GM18907 (cell line): ENCODE data around the gene OR51A2.
"Not testable (repeated sequence)": the region's sequence is repeated elsewhere in the genome, so short reads cannot be mapped to it uniquely, and the experiment has no call there.

ENCODE experiments used
- ATAC-seq: cut with Tn5 transposase; IDR thresholded peaks from one replicate; pipeline ENCODE4 v1.9.1; 2021; ENCODE audit warnings: mild to moderate bottlenecking, moderate library complexity; ENCODE audit not compliant: unreplicated experiment

OR51A2 gene, protein sequence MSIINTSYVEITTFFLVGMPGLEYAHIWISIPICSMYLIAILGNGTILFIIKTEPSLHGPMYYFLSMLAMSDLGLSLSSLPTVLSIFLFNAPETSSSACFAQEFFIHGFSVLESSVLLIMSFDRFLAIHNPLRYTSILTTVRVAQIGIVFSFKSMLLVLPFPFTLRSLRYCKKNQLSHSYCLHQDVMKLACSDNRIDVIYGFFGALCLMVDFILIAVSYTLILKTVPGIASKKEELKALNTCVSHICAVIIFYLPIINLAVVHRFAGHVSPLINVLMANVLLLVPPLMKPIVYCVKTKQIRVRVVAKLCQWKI

DNA sequence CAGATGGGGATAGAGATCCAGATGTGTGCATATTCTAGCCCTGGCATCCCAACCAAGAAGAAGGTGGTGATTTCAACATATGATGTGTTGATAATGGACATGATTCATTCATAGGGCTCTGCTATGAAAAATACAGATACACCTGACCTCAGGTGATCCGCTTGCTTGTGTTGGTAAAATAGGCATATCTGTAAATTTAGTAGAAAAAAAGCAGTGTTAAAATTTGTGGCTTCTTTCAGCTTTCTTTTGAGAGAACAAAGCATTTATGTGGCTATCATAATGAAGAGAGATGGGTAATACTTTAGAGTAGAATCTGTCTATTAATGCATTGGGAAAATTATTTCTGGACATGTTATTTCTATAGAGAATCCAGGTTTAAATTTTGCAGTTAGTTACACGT is at the start of gene OR51A2:
OR51A2 (minus strand) TSS at position 101 of the 400 bp plus-strand sequence; CDS start at position 101, 0 bp downstream.
- ATAC-seq = not testable (repeated sequence)

- peak; percentile 65 for ATAC-seq
Observed at GRCh38 chr11:5004424-5005274, 49.1 kb upstream of the OR51A2 start.

DNA sequence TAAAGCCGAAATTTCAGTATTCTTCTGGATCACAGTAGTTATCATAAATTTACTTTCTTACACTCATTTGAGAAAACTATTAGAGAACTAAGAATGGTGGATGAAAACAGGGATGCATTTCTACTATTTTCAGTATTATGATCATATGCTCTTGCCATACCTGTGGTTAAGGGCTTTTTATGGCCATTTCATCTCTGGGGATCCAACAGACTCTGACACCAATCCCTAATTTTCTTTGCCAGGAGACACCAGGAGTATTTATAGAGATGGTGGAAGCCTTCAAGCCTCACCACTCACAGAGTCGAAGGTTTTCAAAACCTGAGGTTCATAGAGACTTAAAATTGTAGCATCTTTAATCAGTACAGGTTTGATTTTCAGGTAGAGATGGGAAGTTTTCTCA is 39.0 kb upstream of the OR51A2 start, which contains the start of gene OR51L1:
OR51L1 (plus strand) TSS at position 301 of the 400 bp plus-strand sequence. CDS start 4,132 bp downstream, outside the sequence.
- ATAC-seq = no peak

DNA sequence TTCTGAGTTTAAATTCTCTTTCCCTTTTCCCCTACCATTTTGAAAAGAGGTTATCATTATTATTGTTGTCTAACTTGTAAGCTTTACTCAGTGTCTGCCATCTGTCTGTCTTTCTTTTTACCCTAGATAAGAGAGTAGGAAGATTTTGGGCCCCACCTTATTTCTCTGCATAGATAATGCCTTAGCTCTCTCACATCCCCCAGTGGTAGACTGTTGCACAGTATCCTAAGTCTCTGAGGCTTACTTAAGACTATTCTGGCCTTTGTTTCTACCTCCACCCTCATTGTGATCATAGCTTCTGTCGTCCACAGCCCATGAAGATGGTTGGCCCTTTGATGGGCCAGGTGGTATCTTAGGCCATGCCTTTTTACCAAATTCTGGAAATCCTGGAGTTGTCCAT is 35.5 kb upstream of the OR51A2 start:
- ATAC-seq = no peak

- ATAC-seq = no peak
Observed at GRCh38 chr11:4983841-4984240, 28.3 kb upstream of the OR51A2 start.

DNA sequence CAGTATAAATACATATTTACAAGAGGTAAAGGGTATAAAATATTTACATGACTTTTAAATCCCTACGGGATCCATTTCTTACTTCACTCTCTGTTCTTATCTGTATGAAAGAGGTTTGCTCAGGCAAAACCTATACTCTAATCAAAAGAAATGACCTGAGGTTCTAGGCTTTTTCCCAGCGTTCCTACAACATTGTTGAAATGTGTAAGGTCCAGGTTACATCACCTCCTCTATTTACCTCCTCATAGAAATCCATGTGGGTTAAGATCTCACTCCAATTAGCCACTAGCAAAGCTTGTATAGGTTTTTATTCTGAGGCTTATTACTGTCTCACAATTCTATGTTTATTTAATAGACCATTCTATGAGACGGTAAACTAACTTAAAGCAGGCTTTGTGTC is 27.2 kb upstream of the OR51A2 start:
- no peak for ATAC-seq

DNA sequence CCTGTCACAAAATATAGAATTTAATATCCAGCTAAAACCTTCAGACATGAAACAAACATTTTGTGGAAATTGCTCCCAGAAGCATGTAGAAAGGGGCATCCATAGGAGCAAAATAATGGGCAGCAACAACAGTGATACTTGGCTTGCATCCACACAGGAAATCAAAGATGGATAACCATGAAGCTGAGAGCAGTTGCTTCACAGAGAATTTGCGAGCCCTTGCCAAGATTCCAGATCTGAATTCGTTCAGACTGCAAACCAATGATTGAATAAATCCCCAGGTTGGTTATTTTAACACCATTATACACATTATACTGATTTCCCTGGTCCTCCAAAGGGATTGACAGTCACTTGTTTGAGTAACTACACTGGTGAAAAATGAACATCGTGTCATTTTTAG is 23.5 kb upstream of the OR51A2 start:
- ATAC-seq = no peak

DNA sequence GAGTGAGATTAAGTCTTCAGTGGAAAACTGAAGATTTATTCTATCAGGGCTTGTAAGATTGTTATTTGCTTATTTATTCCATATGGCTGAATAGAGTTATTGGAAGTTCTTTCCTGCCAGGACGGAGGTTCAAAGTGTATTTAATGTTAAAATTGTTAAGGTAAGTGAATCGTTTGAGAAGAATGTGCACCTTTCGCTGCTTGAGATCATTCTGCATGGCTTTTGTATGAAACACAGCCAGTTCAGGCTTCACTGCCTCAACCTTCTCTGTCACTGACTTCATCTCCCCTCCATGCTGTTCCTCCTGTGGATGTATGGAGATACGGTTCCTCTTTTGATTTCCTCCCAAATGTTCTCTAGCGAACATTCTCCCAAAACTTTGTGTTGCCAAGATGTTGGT is 19.9 kb upstream of the OR51A2 start:
- no peak for ATAC-seq

- no peak for ATAC-seq
Observed at GRCh38 chr11:4962816-4963215, 7.3 kb upstream of the OR51A2 start.

- ATAC-seq = no peak
Observed at GRCh38 chr11:4960877-4961276, 5.4 kb upstream of the OR51A2 start.

DNA sequence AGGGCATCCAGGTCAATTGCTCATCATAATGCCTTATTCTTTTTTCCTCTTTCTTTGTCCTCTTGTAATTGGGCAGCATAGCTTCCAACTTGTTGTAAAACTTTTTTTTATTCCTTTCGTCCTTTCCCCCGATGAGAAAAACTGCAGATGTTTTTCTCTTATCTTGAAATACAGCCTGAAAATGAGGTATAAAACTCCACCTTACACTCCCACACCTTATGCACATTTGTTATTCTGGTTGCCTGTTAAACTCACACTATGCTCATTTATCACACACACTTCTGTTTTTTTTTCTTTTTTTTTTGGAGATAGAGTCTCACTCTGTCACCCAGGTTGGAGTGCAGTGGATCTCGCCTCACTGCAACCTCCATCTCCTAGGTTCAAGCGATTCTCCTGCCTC is 1.9 kb upstream of the OR51A2 start:
- ATAC-seq = no peak

GRCh38 chr11:4947505-4947904 is 8.0 kb downstream of the OR51A2 start, which contains the start of gene OR51A4:
TSS of gene OR51A4 (minus strand) at chr11:4947605. CDS start at chr11:4947100, 505 bp downstream.
- no peak for ATAC-seq

- ATAC-seq = no peak
Observed at GRCh38 chr11:4936745-4937144, 18.8 kb downstream of the OR51A2 start.

DNA sequence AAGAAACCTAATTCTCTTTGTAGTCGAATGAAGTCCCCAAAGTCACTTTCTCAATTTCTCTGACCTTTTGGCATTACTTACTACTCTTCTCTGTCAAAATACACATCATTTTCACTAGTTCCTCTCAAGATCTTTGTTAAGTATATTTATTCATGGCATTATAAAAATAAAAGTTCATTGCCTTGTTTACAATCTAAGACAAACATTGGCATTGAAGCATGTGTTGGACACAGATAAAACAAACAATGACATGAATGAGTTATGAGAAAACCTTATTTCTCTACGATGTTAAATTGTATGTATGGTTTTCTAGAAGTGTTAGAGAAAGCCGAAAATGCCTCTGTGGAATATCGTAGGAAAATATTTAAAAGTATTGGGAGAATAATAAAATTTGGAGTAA is 22.8 kb downstream of the OR51A2 start:
- ATAC-seq = no peak

DNA sequence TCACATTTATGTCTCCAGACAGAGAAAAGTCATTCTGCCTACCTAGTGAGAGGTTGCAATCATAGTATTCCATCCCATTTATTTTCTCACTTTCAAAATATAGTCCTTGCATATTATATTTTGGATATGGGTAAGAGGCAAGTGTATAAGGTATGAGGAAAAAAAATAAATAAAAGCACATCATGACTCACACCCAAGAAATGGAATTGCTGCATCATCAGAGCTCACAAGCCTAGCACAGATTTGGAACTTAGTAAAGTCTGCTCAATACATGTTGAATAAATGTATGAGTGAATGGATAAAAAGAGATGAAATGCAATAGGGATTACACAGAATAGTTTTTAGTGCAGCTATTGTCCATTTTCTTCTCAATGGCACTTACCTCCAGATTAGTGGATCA is 28.9 kb downstream of the OR51A2 start:
- no peak for ATAC-seq

GRCh38 chr11:4924239-4924638 is 31.3 kb downstream of the OR51A2 start, which contains the start of gene OR51G1:
TSS of gene OR51G1 (minus strand) at chr11:4924339. CDS start at chr11:4924339, 0 bp downstream.
- ATAC-seq = no peak

DNA sequence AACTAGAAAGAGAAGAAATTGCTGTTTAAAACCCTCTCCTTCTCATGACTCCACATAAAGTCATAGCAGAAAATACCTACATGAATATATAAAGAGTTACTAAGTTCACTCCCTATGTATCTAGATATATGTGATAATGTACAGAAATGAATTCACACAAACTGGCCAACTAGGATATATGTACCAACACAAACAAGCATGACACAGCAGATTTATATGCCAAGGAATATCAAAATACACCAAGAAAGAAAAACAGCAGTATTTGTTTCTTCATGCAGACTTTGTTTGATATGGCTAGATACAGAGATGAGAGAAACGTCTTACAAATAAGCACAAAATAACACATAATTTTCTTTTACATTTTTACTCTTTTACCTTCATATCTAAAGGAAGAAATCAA is 33.2 kb downstream of the OR51A2 start:
- ATAC-seq = no peak

DNA sequence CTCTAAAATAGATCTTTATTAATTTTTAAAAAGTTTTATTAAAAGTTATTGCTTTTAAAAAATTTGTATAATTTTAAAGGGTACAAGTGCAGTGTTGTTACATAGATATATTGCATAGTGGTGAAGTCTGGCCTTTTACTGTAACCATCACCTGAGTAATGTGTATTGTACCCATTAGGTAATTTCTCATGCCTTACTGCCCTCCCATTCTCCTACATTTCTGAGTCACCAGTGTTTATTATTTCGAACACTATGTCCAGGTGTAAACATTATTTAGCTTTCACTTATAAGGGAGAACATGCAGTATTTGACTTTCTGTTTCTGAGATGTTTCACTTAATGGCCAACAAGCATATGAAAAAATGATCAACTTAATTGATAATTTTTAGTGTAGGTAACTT is 33.7 kb downstream of the OR51A2 start:
- ATAC-seq = no peak

- no peak for ATAC-seq
Observed at GRCh38 chr11:4919250-4919649, 36.3 kb downstream of the OR51A2 start, which contains the start of gene OR51G2. TSS of gene OR51G2 (minus strand) at chr11:4919350. CDS start at chr11:4915663, 3,687 bp downstream.

DNA sequence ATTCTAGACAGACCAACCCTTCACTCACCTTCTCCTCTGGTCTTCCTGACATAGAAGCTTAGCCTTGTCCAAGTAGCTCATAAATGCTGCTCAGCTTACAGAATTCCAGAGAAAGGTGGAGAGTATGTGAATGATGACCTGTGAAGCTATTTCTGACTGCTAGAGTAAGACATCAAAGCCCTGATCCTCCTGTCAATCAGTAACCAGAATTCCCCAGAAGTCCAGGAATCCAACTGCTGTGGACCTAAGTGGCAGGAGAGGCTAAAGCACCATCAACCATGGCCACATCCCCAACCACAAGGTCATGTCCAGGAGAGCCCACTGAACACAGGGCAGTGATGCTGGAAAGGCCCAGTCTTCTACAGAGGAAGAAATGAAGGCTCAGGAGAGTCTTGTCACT is 38.9 kb downstream of the OR51A2 start:
- ATAC-seq = no peak
